Subcutaneous abdominal adipose tissue (tissue), 5 donors: Measurements from ENCODE around the gene ENAH.
"Not testable (repeated sequence)": the region's sequence is repeated elsewhere in the genome, so short reads cannot be mapped to it uniquely, and the experiment has no call there.

Source experiments
- H3K27ac ChIP-seq: one replicate; pipeline ENCODE4 v1.7.0; 2013; ENCODE audit warnings: low read depth, mild to moderate bottlenecking, inconsistent platforms, low read length, moderate library complexity
- H3K27me3 ChIP-seq, 5 donors: one replicate each; pipeline ENCODE4 v1.7.0; 2013; ENCODE audit warnings: low read length in 5 of 5, inconsistent platforms in 1 of 5; ENCODE audit not compliant: control insufficient read depth in 5 of 5, insufficient read depth in 4 of 5
- H3K36me3 ChIP-seq, 5 donors: one replicate each; pipeline ENCODE4 v1.7.0; 2013; ENCODE audit warnings: low read length in 5 of 5; ENCODE audit not compliant: control insufficient read depth in 5 of 5, insufficient read depth in 5 of 5
- H3K4me1 ChIP-seq, 5 donors: one replicate each; pipeline ENCODE4 v1.7.0; 2013; ENCODE audit warnings: low read length in 5 of 5, mild to moderate bottlenecking in 3 of 5, moderate library complexity in 1 of 5; ENCODE audit not compliant: control insufficient read depth in 5 of 5, insufficient read depth in 5 of 5
- H3K4me3 ChIP-seq, 5 donors: one replicate each; pipeline ENCODE4 v1.7.0; 2013; ENCODE audit warnings: low read length in 5 of 5, low read depth in 1 of 5
- H3K9ac ChIP-seq, 5 donors: one replicate each; pipeline ENCODE4 v1.7.0; 2013; ENCODE audit warnings: low read length in 5 of 5, mild to moderate bottlenecking in 4 of 5, moderate library complexity in 3 of 5
- H3K9me3 ChIP-seq, 5 donors: one replicate each; pipeline ENCODE4 v1.7.0; 2013; ENCODE audit warnings: low read length in 5 of 5; ENCODE audit not compliant: control insufficient read depth in 5 of 5
- donor health status: healthy.
- donor health status: healthy.
- donor health status: healthy.
- donor health status: healthy.
- donor health status: healthy.

The ENAH gene

GRCh38 chr1:225629483-225629882 lies 23.4 kb downstream of the ENAH start:
- no peaks in the 10 kb centered on the region for H3K27me3 ChIP-seq
- H3K4me3 ChIP-seq, result no peak overlapping the region
- H3K4me1 ChIP-seq, result peaks cover 0 to 20% (median 9%) of the 10 kb centered on the region in 5 donors
- H3K9ac ChIP-seq, result no peak overlapping the region
- H3K27ac ChIP-seq, result no peak overlapping the region
- no peaks in the 10 kb centered on the region for H3K9me3 ChIP-seq
- no peaks in the 10 kb centered on the region for H3K36me3 ChIP-seq

DNA sequence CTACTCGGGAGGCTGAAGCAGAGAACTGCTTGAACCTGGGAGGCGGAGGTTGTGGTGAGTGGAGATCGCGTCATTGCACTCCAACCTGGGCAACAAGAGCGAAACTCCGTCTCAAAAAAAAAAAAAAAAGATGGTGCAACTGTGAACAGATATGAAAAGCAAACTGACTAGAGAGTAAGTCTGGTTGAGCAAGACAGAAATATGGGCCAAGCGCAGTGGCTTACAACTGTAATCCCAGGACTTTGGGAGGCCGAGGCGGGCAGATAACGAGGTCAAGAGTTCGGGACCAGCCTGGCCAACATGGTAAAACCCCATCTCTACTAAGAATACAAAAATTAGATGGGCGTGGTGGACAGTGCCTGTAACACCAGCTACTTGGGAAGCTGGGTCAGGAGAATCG lies 24.1 kb downstream of the ENAH start:
- not testable (repeated sequence) for H3K4me3 ChIP-seq, H3K9me3 ChIP-seq, H3K9ac ChIP-seq, H3K27ac ChIP-seq, H3K27me3 ChIP-seq, H3K36me3 ChIP-seq
- H3K4me1 ChIP-seq, result peaks cover 0 to 20% (median 9%) of the 10 kb centered on the region in 5 donors

DNA sequence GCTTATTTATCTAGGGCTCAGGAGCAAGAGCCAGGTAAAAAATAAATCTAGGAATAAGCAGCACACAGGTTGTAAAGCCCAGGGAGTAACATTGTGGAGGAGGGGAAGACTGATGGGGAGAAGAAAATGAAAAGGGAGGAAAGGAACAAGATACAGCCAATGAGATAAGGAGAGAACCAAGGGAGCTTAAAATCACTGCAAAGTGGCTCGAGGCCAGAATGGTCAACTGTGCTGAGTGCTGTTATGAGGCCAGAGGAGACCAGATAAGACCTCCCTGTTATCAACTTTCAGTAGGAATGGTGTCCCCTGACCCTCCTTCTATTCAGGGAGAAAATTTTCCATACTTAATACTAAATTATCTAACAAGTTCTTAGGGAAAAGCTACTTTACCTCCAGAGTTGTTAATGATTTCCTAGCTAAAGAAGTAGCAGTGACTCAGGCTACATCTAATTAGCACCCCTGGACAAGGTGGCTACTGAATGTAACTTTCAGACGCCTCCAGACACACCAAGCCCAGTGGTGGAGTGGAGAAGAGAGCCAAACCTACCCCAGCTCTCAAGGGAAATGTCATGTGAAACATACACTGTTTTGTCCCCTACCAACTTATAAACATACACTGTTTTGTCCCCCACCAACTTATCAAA lies 25.5 kb downstream of the ENAH start:
- Histone ChIP-seq H3K4me3 (no peak overlapping the region), H3K27me3 (no peaks in the 10 kb centered on the region), H3K36me3 (no peaks in the 10 kb centered on the region), H3K27ac (no peak overlapping the region), H3K9ac (no peak overlapping the region), H3K9me3 (no peaks in the 10 kb centered on the region), H3K4me1 (peaks cover 0 to 17% (median 9%) of the 10 kb centered on the region in 5 donors)

DNA sequence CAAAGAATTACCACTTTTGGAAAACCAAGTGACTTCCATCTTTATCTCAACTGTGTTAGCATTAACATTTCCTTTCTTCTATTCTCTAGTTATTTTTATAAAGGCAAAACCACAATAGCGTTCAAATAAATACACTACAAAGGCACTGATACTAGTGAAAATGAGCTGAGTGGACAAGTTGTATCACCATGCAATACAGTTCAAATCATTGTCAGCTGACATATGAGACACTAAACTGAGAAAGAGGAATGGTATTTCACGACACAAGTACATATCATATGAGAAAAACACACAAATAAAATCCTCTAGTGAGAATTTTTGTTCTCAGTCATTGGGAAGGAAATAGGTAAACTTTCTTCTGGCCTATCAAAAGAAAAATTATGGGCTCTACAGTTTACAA lies 26.2 kb downstream of the ENAH start:
- Histone ChIP-seq H3K27ac (no peak overlapping the region), H3K4me1 (peaks cover 0 to 17% (median 9%) of the 10 kb centered on the region in 5 donors), H3K36me3 (no peaks in the 10 kb centered on the region), H3K9me3 (no peaks in the 10 kb centered on the region), H3K9ac (no peak overlapping the region), H3K4me3 (no peak overlapping the region), H3K27me3 (no peaks in the 10 kb centered on the region)

GRCh38 chr1:225617956-225618355 lies 35.0 kb downstream of the ENAH start:
- H3K9me3 ChIP-seq, result no peaks in the 10 kb centered on the region
- H3K4me1 ChIP-seq, result peaks cover 2 to 12% (median 9%) of the 10 kb centered on the region in 5 donors
- H3K4me3 ChIP-seq, result no peak overlapping the region
- H3K9ac ChIP-seq, result no peak overlapping the region
- H3K27me3 ChIP-seq, result no peaks in the 10 kb centered on the region
- H3K36me3 ChIP-seq, result no peaks in the 10 kb centered on the region
- H3K27ac ChIP-seq, result no peak overlapping the region

GRCh38 chr1:225617479-225617878 lies 35.4 kb downstream of the ENAH start:
- Histone ChIP-seq H3K27ac (no peak overlapping the region), H3K9me3 (no peaks in the 10 kb centered on the region), H3K27me3 (no peaks in the 10 kb centered on the region), H3K4me3 (no peak overlapping the region), H3K36me3 (no peaks in the 10 kb centered on the region), H3K4me1 (peaks cover 2 to 16% (median 11%) of the 10 kb centered on the region in 5 donors), H3K9ac (no peak overlapping the region)

DNA sequence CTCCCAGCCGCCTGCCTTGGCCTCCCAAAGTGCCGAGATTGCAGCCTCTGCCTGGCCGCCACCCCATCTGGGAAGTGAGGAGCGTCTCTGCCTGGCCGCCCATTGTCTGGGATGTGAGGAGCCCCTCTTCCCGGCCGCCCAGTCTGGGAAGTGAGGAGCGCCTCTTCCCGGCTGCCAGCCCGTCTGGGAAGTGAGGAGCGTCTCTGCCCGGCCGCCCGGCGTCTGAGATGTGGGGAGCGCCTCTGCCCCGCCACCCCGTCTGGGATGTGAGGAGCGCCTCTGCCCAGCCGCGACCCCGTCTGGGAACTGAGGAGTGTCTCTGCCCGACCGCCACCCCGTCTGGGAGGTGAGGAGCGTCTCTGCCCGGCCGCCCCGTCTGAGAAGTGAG lies 37.5 kb downstream of the ENAH start:
- not testable (repeated sequence) for H3K36me3 ChIP-seq, H3K4me3 ChIP-seq
- peaks cover 2 to 20% (median 16%) of the 10 kb centered on the region in 5 donors for H3K4me1 ChIP-seq

DNA sequence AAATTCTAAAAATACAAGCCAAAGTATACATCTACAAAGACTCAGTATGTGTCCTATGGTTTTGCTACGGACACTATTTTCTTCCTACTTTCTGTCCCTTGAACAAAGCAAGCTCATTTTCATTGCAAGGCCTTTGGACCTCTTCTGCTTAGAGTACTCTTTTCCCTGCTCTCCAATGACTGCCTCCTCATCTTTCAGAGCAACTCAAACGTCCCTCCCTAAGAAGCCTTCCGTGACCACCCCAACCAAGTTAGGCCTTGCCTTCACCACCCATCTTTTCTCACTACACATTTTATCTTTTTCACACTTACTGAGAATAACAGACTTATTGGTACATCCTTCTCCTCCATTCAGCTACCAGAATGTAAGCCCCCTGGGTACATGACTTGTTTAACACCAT lies 39.9 kb downstream of the ENAH start:
- Histone ChIP-seq H3K9ac (no peak overlapping the region), H3K27ac (no peak overlapping the region), H3K36me3 (no peaks in the 10 kb centered on the region), H3K9me3 (no peaks in the 10 kb centered on the region), H3K4me1 (peaks cover 2 to 18% (median 11%) of the 10 kb centered on the region in 5 donors), H3K27me3 (no peaks in the 10 kb centered on the region), H3K4me3 (no peak overlapping the region)

More for the DNA sequence above, 37.5 kb downstream of the ENAH start:
- H3K27me3 ChIP-seq, H3K9me3 ChIP-seq, H3K27ac ChIP-seq, H3K9ac ChIP-seq: not testable (repeated sequence)

- H3K27ac ChIP-seq, result no peak overlapping the region
- H3K27me3 ChIP-seq, result no peaks in the 10 kb centered on the region
- no peaks in the 10 kb centered on the region for H3K36me3 ChIP-seq
- H3K4me1 ChIP-seq, result peaks cover 0 to 11% (median 6%) of the 10 kb centered on the region in 5 donors
- H3K9me3 ChIP-seq, result no peaks in the 10 kb centered on the region
- H3K9ac ChIP-seq, result no peak overlapping the region
- no peak overlapping the region for H3K4me3 ChIP-seq
Measured at GRCh38 chr1:225612287-225612686, 40.6 kb downstream of the ENAH start.

GRCh38 chr1:225611537-225612223 lies 41.2 kb downstream of the ENAH start:
- no peak overlapping the region for H3K4me3 ChIP-seq
- H3K9me3 ChIP-seq, result no peaks in the 10 kb centered on the region

More at GRCh38 chr1:225611537-225612223, 41.2 kb downstream of the ENAH start:
- Histone ChIP-seq H3K4me1 (peaks cover 0 to 11% (median 6%) of the 10 kb centered on the region in 5 donors), H3K27me3 (no peaks in the 10 kb centered on the region), H3K9ac (no peak overlapping the region), H3K36me3 (no peaks in the 10 kb centered on the region), H3K27ac (no peak overlapping the region)
